Left forelimb (tissue), 1 donor: ENCODE results near the gene RBM22.

Experiments used
- DNase-seq: peaks from one replicate; pipeline ENCODE4 v3.0.0-alpha.2; 2018; ENCODE audit warnings: low spot score

RBM22 gene

DNA sequence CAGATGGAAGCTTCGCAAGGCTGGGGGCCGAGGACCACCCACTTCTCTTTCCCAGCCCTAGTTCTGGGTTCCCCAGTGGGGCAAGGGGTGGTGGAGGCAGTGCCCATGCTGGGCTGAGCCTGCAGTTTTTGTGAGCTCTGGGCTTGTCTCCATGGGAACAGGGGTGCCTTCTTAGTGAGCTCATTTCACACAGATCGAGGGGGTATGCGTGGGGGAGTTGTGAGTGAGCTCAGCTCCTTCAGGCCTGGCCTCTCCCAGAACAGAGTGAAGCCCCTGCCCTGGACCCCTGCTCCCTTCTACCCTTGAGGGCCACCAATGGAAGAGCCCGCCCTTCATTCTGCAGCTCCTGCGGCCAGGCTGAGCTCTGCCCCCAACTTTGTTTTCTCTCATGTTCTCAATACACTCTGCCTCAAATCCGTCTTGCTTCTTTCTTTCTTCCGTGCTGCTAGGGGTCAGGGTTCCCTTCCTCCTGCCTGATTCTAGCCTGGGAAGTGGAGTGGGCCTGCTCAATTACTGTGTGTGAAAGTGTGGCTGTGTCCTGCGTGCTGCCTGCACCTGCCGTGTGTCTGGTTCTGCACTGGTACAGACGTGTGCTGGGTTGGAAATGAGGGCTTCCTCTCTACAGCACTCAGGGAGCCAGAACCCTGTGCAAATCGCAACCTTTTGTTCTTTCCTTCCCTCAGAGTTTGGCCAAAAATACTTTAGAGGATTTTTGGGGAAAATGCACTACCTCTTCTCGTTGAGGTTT, 48.8 kb downstream of the RBM22 start:
- no peak for DNase-seq

DNA sequence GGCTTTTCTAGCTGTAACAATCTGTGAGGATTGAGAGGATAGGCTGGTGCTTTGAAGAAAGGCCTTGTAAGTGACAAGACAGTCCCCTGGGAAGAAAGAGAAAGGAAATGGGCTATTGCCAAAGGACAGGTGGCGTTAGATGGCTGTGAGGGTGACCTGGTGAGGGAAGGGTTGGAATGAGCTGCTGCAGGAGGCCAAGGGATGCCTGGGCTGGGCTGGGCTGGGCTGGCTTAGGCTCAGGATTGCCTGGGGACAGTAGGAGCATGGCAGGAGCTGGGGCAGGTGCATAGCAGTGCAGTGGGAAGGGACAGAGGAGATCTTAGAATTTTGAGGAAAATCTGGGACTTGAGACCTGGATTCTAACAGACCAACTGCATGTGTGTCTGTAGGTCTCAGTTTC, 49.5 kb downstream of the RBM22 start:
- no peak for DNase-seq

DNA sequence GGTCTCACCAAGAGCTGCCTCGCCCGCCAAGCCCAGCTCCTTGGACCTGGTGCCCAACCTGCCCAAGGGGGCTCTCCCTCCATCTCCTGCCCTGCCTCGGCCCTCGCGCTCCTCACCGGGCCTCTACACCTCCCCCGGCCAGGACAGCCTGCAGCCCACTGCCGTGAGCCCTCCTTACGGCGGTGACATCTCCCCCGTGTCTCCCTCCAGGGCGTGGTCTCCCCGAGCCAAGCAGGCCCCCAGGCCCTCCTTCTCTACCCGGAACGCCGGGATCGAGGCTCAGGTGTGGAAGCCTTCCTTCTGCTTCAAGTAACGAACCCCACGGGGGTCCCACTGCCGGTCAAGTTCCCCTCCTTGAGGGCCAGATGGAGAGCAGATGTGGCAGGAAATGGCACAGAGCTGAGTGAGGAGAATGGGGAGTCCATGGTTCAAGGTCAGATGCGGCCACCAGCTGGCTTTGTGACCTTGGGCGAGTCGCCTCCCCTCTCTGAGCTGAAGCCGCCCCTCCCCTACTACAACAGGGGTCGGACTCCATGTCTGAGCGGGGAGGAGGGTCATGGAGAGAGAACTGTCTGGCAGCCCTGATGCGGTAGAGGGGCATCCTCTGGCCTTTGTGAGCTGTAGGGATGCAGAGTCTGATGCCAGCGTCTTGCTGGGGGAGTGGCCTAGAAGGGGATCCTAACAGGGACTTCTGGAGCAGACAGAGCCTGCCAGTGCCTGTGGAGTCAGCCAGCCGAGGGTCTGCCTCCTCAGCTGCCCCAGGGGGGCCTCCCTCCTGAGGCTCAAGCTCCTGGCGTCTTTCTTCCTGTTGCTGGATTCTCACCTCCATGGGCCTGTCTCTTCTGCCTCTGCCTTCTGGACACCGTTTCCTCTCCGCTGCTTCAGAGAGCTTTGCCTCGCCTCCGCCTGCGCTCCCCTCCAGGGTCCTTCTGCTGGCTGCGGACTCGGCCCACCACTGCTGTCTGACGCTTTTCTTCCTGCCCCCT, 50.5 kb downstream of the RBM22 start:
- no peak for DNase-seq

DNA sequence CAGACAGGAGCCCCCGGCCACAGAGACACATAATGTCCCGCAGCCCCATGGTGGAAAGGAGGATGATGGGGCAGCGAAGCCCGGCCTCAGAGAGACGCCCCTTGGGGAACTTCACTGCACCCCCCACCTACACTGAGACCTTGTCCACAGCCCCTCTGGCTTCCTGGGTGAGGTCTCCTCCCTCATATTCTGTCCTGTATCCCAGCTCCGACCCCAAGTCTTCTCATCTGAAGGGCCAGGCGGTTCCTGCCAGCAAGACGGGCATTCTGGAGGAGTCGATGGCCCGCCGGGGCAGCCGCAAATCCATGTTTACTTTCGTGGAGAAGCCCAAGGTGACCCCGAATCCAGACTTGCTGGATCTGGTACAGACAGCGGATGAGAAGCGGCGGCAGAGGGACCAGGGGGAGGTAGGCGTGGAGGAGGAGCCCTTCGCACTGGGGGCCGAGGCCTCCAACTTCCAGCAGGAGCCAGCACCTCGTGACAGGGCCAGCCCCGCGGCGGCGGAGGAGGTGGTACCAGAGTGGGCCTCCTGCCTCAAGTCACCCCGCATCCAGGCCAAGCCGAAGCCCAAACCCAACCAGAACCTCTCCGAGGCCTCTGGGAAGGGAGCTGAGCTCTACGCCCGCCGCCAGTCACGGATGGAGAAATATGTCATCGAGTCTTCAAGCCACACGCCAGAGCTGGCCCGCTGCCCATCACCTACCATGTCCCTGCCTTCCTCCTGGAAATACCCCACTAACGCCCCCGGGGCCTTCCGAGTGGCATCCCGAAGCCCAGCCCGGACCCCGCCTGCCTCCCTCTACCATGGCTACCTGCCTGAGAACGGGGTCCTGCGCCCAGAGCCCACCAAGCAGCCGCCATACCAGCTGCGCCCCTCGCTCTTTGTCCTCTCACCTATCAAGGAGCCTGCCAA, 51.5 kb downstream of the RBM22 start:
- no peak for DNase-seq

- no peak for DNase-seq
These were observed 52.4 kb downstream of the RBM22 start for GRCh38 chr5:150648294-150649107.

DNA sequence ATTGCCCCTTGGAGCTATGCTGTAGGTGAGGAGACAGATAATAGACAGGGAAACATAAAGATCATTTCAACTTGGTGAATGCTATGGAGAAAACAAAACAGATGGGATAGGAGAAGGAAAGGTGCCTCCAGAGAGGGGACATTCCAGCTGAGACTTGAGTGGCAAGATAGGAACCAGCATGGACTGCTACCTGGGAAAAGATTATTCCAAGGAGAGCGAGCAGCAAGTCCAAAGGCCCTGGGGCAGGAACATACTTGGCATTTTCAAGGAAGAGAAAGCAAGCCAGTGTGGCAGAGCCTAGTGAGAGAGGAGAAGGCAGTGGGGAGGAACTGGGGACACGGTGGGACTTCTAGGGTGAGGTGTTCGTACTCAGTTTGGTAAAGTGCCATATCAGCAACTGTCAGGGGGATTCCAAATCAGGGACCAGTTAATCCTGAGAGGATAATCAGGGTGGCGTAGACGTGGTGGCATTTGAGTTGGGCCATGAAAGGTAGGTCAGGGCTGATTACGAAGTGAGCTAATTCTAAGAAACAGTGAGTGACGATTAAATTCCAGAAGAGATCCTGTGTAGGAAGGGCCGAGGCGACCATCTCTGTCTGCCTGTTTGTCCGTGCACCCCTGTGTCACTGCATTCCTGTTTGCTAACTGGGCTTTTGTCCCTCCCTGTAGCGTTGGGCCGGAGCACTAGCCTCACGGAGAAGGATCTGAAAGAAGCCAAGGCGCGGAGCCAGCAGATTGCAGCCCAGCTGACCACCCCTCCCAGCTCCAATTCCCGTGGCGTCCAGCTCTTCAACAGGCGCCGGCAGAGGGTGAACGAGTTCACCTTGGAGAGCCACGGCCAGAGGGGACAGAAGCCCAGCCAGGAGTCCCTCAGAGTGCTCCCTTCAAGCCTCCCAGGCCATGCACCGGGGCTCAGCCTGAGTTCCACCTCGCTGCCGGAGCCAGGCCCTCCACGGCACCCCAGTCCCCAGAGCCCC, 53.3 kb downstream of the RBM22 start:
- no peak for DNase-seq

DNA sequence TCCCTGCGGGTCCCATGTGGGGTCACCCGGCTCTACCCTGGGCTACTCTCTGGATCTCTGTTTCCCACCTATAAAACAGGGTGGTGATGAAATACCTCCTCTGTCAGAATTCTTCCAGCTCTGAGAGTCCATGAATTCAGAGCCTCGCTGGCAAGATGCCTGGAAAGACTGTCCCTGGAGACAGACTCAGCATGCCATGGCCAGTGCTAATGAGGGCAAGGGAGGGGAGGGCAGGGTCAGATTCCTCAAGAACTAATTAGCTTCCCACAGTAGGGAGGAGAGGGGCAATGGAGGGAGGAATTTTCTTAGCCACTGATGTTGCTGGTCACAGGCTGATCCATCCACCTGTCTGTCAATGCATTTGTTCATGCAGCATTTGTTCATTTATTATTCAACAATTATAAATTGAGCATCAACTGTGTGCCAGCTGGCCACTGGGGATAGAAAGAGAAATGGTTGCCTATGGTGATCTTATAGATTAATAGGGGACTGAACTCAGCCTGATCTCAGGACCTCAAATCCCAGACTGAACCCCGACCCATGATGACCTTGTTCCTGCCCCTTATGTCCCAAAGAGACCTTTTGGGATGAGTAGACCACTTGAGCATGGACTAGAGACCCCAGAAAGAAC, 55.7 kb downstream of the RBM22 start:
- no peak for DNase-seq

DNA sequence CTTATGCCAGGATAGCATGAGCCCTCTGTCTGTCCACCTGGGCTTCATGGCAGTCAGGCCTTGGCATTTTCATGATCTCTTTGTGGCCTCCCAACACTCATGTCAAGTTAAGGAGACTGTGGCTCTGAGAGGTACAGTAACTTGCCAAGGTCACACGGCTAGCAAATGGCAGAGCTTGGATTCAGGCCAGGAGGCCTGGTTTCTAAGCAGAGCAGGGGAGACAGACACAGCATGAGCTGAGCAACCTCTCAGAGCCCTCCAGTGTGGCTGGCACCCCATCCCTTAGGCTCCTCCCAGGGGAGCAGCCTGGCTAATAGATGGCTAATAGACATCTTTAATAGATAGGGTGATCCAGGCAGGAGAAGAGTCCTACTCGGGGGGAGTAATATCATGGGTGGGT, 56.3 kb downstream of the RBM22 start:
- no peak for DNase-seq

DNA sequence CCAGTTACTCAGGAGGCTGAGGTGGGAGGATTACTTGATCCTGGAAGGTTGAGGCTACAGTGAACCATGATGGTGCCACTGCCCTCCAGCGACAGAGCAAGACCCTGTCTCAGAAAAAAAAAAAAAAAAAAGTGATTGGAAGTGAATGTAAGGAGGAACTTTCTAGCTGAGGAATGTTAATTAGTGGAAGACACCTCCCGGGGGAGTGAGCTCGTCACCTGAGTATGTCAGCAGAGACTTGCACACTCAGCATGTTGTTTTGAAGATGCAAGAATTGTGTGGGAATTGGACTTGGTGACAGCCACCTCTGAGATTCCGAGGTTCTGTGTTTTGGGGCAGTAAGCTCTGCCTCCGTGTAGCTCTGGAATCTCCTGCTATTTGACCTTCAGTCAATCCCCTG, 56.8 kb downstream of the RBM22 start:
- DNase-seq, result no peak

- no peak for DNase-seq
These were observed 57.7 kb downstream of the RBM22 start for GRCh38 chr5:150642991-150643710.

DNA sequence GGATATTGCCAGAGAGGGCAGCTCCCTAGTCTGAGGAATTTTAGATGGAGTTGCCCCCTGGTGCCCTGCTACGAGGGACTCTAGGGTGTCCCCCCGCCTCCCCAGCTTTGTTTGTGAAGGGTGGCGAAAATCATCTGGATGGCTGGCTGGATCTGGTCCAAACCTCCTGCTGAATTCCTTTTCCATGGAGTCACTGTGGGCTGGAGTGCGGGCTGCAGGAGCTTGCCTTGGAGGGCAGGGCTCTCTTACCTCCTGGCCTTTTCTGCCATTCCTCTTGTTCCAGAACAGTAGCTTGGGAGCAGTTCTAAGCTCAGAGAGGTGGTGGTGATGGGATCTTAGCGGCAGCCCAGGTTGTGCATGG, 58.3 kb downstream of the RBM22 start:
- no peak for DNase-seq

- no peak for DNase-seq
These were observed 58.9 kb downstream of the RBM22 start for GRCh38 chr5:150641824-150642566.

GRCh38 chr5:150641006-150641570, 59.8 kb downstream of the RBM22 start:
- DNase-seq, result no peak
